HCT116 (cell line): ENCODE data around the gene SLC24A3. TPM values are rescaled to one million over a fixed set of nuclear protein-coding genes. Genes with fewer than 3 reads are reported as not detected.

Experiments used
- ATAC-seq: fragments of 200-7000 bp; cut with Tn5 transposase; 2 replicates; pipeline ENCODE4 v1.9.1; 2020; ENCODE audit warnings: mild to moderate bottlenecking, moderate library complexity
- BruUV-seq: library from RNA; stranded (reverse); fragments of 400-500 nt; replicated peaks from 2 replicates; lab custom pipeline; 2021; lab: Mats Ljungman, UMichigan
- CTCF ChIA-PET: fragments of 300-600 bp; sonication (Branson Sonifier 250); formaldehyde crosslinking; loops from one replicate; lab custom pipeline; 2021; ENCODE audit warnings: antibody characterized with exemption; lab: Charles Lee
- POLR2A ChIA-PET: fragments of 300-600, 350-600 bp; sonication (Branson Sonifier 250); formaldehyde crosslinking; loops from one replicate; lab custom pipeline; 2021; ENCODE audit warnings: antibody characterized with exemption; lab: Charles Lee
- RAD21 ChIA-PET, 2 experiments: fragments of 300-600 bp; sonication (Branson Sonifier 250); formaldehyde crosslinking; loops; one replicate each; lab custom pipeline; 2023; ENCODE audit warnings: low total read pairs in 2 of 2; ENCODE audit not compliant: uncharacterized antibody in 2 of 2, unreplicated experiment in 2 of 2, low non-redundant PET in 1 of 2; lab: Charles Lee
- DNase-seq: peaks from one replicate; pipeline ENCODE4 v3.0.0-alpha.2; 2010; ENCODE audit warnings: low read depth, low spot score
- H2AFZ ChIP-seq: fragments of 200-600 bp; shearing (Covaris generic), sonication (generic); 2 replicates; pipeline ENCODE4 v1.6.1; 2017; ENCODE audit warnings: low read depth, mixed run types, mixed read lengths, antibody characterized with exemption, low read length; ENCODE audit not compliant: poor library complexity, severe bottlenecking
- H3K27ac ChIP-seq: 2 replicates; pipeline ENCODE4 v1.5.1; 2012; ENCODE audit warnings: low read depth, low read length
- H3K27me3 ChIP-seq: fragments of 200-600 bp; sonication (generic); 2 replicates; pipeline ENCODE4 v1.6.1; 2016; ENCODE audit warnings: mixed run types, low read length, mixed read lengths; ENCODE audit not compliant: insufficient read depth
- H3K36me3 ChIP-seq, 2 experiments: fragments of 200-500 bp in 1 of 2; fragments of 200-600 bp in 1 of 2; sonication (Bioruptor generic) in 1 of 2; sonication (generic) in 1 of 2; 2 replicates each; pipeline versions ENCODE4 v1.5.1 to v1.6.1; 2014 to 2016; ENCODE audit warnings: low read length in 2 of 2, inconsistent platforms in 1 of 2, mixed read lengths in 1 of 2, mixed run types in 1 of 2; ENCODE audit not compliant: insufficient read depth in 2 of 2, control insufficient read depth in 1 of 2
- H3K4me1 ChIP-seq, 2 experiments: fragments of 200-600 bp in 1 of 2; sonication (generic) in 1 of 2; 2 replicates each; pipeline versions ENCODE4 v1.5.1 to v1.6.1; 2012 to 2017; ENCODE audit warnings: low read length in 2 of 2, inconsistent platforms in 1 of 2, mild to moderate bottlenecking in 1 of 2, mixed read lengths in 1 of 2, mixed run types in 1 of 2, moderate library complexity in 1 of 2; ENCODE audit not compliant: insufficient read depth in 2 of 2, control insufficient read depth in 1 of 2
- H3K4me2 ChIP-seq: fragments of 200-600 bp; sonication (generic); 2 replicates; pipeline ENCODE4 v1.6.1; 2017; ENCODE audit warnings: mixed run types, low read length, mixed read lengths
- H3K4me3 ChIP-seq, 2 experiments: fragments of 200-600 bp in 1 of 2; sonication (generic) in 1 of 2; replicated peaks in 1 of 2; 2 replicates each; pipeline ENCODE4 v1.5.1; 2011 to 2016; ENCODE audit warnings: low read length in 2 of 2, control low read depth in 1 of 2, low read depth in 1 of 2, mild to moderate bottlenecking in 1 of 2, mixed read lengths in 1 of 2, mixed run types in 1 of 2
- H3K79me2 ChIP-seq: fragments of 200-600 bp; sonication (generic); 2 replicates; pipeline ENCODE4 v1.6.1; 2017; ENCODE audit warnings: mild to moderate bottlenecking, mixed run types, low read length, moderate library complexity, mixed read lengths; ENCODE audit not compliant: insufficient read depth
- H3K9ac ChIP-seq: fragments of 200-600 bp; sonication (generic); 2 replicates; pipeline ENCODE4 v1.6.1; 2016; ENCODE audit warnings: low read length, mixed read lengths
- H3K9me2 ChIP-seq: fragments of 200-600 bp; sonication (generic), shearing (Covaris generic); 2 replicates; pipeline ENCODE4 v1.6.1; 2017; ENCODE audit warnings: mixed run types, mild to moderate bottlenecking, moderate library complexity; ENCODE audit not compliant: insufficient read depth
- H3K9me3 ChIP-seq, 2 experiments: fragments of 200-500 bp in 1 of 2; fragments of 200-600 bp in 1 of 2; sonication (Bioruptor generic) in 1 of 2; sonication (generic) in 1 of 2; 2 replicates each; pipeline ENCODE4 v1.6.1; 2014 to 2017; ENCODE audit warnings: low read length in 2 of 2, mixed read lengths in 2 of 2, inconsistent platforms in 1 of 2, low read depth in 1 of 2, mild to moderate bottlenecking in 1 of 2, mixed run types in 1 of 2, moderate library complexity in 1 of 2; ENCODE audit not compliant: control insufficient read depth in 1 of 2, insufficient read depth in 1 of 2
- H4K20me1 ChIP-seq: fragments of 200-600 bp; sonication (generic), shearing (Covaris generic); 2 replicates; pipeline ENCODE4 v1.6.1; 2017; ENCODE audit warnings: mixed run types, mild to moderate bottlenecking, moderate library complexity; ENCODE audit not compliant: insufficient read depth
- CEBPB ChIP-seq: IDR thresholded peaks from 2 replicates; pipeline ENCODE4 v1.6.1; 2012; ENCODE audit warnings: low read depth
- CTCF ChIP-seq, 3 experiments: fragments of 200-600 bp in 1 of 3; sonication (generic) in 1 of 3; IDR thresholded peaks in 2 of 3; conservative IDR thresholded peaks in 1 of 3; 2 replicates each; pipeline ENCODE4 v1.5.1; 2012 to 2017; ENCODE audit warnings: low read depth in 2 of 3, low read length in 2 of 3, antibody characterized with exemption in 1 of 3, borderline replicate concordance in 1 of 3, control low read depth in 1 of 3, mild to moderate bottlenecking in 1 of 3, mixed read lengths in 1 of 3, mixed run types in 1 of 3, moderate library complexity in 1 of 3; ENCODE audit not compliant: insufficient read depth in 1 of 3
- EGR1 ChIP-seq: IDR thresholded peaks from 2 replicates; pipeline ENCODE4 v1.6.1; 2012; ENCODE audit warnings: low read depth
- EZH2 ChIP-seq: fragments of 200-600 bp; sonication (generic); IDR thresholded peaks from 2 replicates; pipeline ENCODE4 v1.6.1; 2017; ENCODE audit warnings: antibody characterized with exemption, mixed run types
- FOSL1 ChIP-seq: IDR thresholded peaks from 2 replicates; pipeline ENCODE4 v1.6.1; 2012; ENCODE audit warnings: low read depth
- JUND ChIP-seq: IDR thresholded peaks from 2 replicates; pipeline ENCODE4 v1.6.1; 2012
- POLR2A ChIP-seq: IDR thresholded peaks from 2 replicates; pipeline ENCODE4 v1.7.0; 2011; ENCODE audit warnings: borderline replicate concordance; ENCODE audit not compliant: insufficient read depth, insufficient read length; ENCODE audit errors: extremely low read depth
- SIN3A ChIP-seq: IDR thresholded peaks from 2 replicates; pipeline ENCODE4 v1.6.1; 2012; ENCODE audit warnings: low read depth
- ZFX ChIP-seq: fragments of 450-650 bp; IDR thresholded peaks from 2 replicates; pipeline ENCODE4 v1.6.1; 2017
- intact Hi-C: fragments of 100-400 bp; cut with micrococcal nuclease; formaldehyde crosslinking; loops from 2 replicates; pipeline ENCODE4 v1.10.0; 2022
- total RNA-seq: library from RNA; stranded (reverse); gene quantifications from one replicate; pipeline ENCODE4 v1.2.1, GENCODE V29; 2021; ENCODE audit not compliant: unreplicated experiment
- TF ChIP-seq, protein P1 (sequence below): IDR thresholded peaks from 2 replicates; pipeline ENCODE4 v1.6.1; 2012

SLC24A3 gene
- total RNA-seq, 1 experiment from 2014 or later = not detected

DNA sequence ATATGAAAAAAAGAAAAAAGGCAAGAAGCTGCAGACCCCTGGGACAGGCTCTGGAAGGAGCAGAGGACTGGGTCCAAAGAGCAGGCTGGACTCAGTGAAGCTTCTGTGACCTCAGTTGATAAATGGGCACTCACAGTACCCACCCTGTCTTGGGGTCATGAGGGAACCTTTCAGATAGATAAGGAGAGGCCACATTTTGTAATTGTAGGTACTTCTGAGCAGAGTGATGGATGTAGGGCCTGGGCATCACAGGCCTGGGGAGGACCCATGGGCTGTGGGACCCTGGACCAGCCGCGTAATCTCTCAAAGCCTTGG, 79.3 kb downstream of the SLC24A3 start:
- no peak overlapping the region for H3K27ac ChIP-seq
- no peak overlapping the region for H2AFZ ChIP-seq
- no TSS peak for BruUV-seq
- no peak overlapping the region for H3K4me2 ChIP-seq
- intact Hi-C loops = no loop called here
- H3K4me1 ChIP-seq = no peaks in the 10 kb centered on the region
- RAD21 ChIA-PET = no interaction called here
- H3K36me3 ChIP-seq = no peaks in the 10 kb centered on the region
- no peaks in the 10 kb centered on the region for H4K20me1 ChIP-seq
- CTCF ChIA-PET = no interaction called here
- H3K4me3 ChIP-seq = no peak overlapping the region
- no peak overlapping the region for H3K9ac ChIP-seq
- no peak for TF ChIP-seq ZFX
- no peaks in the 10 kb centered on the region for H3K79me2 ChIP-seq
- H3K9me3 ChIP-seq = no peaks in the 10 kb centered on the region
- no peaks in the 10 kb centered on the region for H3K27me3 ChIP-seq
- no peak for DNase-seq
- H3K9me2 ChIP-seq = no peaks in the 10 kb centered on the region
- ATAC-seq = no peak
- POLR2A ChIA-PET = no interaction called here

DNA sequence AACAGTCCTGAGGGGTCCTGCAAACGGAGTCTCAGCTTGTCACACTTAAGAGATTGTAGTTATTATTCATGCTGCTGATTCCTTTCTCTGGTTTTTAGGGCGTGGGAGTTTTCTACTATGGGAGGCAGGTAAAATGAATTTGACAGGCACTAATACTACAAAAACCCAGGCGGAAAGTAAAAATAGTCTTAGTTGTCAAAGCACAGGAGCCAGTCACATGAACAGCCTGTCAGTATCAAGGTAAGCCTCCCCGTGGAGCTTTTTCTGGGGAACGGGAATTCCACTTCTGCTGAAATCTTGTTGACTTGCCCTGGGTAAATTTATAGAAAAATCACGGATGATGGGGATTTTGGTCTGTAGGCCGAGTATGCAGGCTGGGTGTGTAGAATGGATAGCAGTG, 79.8 kb downstream of the SLC24A3 start:
- H3K27me3 ChIP-seq = no peaks in the 10 kb centered on the region
- H3K4me3 ChIP-seq = no peak overlapping the region
- no peaks in the 10 kb centered on the region for H3K9me2 ChIP-seq
- POLR2A ChIA-PET = no interaction called here
- intact Hi-C loops = no loop called here
- no peak for DNase-seq
- H2AFZ ChIP-seq = no peak overlapping the region
- H3K9ac ChIP-seq = no peak overlapping the region
- TF ChIP-seq CEBPB (no peak), EGR1 (no peak), CTCF (IDR thresholded peaks at IDR 0.05 in 2 of 3, conservative IDR thresholded peaks at IDR 0.05 in 1 of 3; ENCODE audit: borderline replicate concordance in 1 of 3, insufficient read depth in 1 of 3, low read depth in 2 of 3, low read length in 2 of 3) (no peak), JUND (no peak), POLR2A (no peak), FOSL1 (no peak), SIN3A (no peak), EZH2 (no peak)
- TF ChIP-seq, protein P1, sequence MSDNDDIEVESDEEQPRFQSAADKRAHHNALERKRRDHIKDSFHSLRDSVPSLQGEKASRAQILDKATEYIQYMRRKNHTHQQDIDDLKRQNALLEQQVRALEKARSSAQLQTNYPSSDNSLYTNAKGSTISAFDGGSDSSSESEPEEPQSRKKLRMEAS = no peak
- H3K9me3 ChIP-seq = peaks cover 0 to 3% of the 10 kb centered on the region in 2 experiments; a peak in 1 of 4 replicates
- no peaks in the 10 kb centered on the region for H3K79me2 ChIP-seq
- RAD21 ChIA-PET = no interaction called here
- no peak overlapping the region for H3K4me2 ChIP-seq
- H3K36me3 ChIP-seq = no peaks in the 10 kb centered on the region
- no TSS peak for BruUV-seq
- H3K27ac ChIP-seq = no peak overlapping the region
- CTCF ChIA-PET = no interaction called here
- no peaks in the 10 kb centered on the region for H3K4me1 ChIP-seq
- ATAC-seq = no peak
- H4K20me1 ChIP-seq = no peaks in the 10 kb centered on the region
